ENCODE results near the gene ANKH.

DNA sequence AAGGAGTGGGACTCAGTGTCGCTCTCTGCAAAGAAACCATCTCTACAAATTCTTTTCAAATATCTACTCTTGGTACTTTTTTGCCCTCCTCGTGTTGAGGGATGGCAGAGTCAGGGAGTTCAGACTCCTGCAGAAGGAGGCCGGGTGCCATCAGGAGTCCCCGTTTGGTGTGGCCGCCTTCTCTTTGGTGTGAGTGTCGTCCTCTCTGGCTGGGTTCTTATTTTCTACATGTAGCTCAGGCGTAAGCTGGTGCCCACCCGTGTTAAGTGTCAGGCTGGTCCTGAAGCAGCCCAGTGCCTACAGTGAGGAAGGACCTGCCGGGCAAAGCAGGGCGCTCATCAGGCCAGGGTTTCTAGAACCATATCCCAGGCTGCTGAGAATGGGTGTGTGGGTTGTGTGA is 170.0 kb downstream of the ANKH start:
- TF ChIP-seq, protein P1, sequence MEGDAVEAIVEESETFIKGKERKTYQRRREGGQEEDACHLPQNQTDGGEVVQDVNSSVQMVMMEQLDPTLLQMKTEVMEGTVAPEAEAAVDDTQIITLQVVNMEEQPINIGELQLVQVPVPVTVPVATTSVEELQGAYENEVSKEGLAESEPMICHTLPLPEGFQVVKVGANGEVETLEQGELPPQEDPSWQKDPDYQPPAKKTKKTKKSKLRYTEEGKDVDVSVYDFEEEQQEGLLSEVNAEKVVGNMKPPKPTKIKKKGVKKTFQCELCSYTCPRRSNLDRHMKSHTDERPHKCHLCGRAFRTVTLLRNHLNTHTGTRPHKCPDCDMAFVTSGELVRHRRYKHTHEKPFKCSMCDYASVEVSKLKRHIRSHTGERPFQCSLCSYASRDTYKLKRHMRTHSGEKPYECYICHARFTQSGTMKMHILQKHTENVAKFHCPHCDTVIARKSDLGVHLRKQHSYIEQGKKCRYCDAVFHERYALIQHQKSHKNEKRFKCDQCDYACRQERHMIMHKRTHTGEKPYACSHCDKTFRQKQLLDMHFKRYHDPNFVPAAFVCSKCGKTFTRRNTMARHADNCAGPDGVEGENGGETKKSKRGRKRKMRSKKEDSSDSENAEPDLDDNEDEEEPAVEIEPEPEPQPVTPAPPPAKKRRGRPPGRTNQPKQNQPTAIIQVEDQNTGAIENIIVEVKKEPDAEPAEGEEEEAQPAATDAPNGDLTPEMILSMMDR (IDR thresholded peaks at IDR 0.05) = no peak
- TF ChIP-seq FOXK1 (CRISPR knock-in tag; IDR thresholded peaks at IDR 0.05) = no peak
- no peak for TF ChIP-seq JUN (CRISPR knock-in tag; IDR thresholded peaks at IDR 0.05)
- TF ChIP-seq, protein P2, sequence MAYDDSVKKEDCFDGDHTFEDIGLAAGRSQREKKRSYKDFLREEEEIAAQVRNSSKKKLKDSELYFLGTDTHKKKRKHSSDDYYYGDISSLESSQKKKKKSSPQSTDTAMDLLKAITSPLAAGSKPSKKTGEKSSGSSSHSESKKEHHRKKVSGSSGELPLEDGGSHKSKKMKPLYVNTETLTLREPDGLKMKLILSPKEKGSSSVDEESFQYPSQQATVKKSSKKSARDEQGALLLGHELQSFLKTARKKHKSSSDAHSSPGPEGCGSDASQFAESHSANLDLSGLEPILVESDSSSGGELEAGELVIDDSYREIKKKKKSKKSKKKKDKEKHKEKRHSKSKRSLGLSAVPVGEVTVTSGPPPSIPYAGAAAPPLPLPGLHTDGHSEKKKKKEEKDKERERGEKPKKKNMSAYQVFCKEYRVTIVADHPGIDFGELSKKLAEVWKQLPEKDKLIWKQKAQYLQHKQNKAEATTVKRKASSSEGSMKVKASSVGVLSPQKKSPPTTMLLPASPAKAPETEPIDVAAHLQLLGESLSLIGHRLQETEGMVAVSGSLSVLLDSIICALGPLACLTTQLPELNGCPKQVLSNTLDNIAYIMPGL (CRISPR knock-in tag; IDR thresholded peaks at IDR 0.05) = no peak
- TF ChIP-seq CREB1 (CRISPR knock-in tag; IDR thresholded peaks at IDR 0.05) = no peak
- TF ChIP-seq ELF4 (CRISPR knock-in tag; IDR thresholded peaks at IDR 0.05; ENCODE audit: low read depth) = no peak
- TF ChIP-seq JAZF1 (CRISPR knock-in tag; IDR thresholded peaks at IDR 0.05) = no peak
- no peak for TF ChIP-seq SP1 (CRISPR knock-in tag; conservative IDR thresholded peaks at IDR 0.05)
- TF ChIP-seq, protein P3, sequence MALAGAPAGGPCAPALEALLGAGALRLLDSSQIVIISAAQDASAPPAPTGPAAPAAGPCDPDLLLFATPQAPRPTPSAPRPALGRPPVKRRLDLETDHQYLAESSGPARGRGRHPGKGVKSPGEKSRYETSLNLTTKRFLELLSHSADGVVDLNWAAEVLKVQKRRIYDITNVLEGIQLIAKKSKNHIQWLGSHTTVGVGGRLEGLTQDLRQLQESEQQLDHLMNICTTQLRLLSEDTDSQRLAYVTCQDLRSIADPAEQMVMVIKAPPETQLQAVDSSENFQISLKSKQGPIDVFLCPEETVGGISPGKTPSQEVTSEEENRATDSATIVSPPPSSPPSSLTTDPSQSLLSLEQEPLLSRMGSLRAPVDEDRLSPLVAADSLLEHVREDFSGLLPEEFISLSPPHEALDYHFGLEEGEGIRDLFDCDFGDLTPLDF (CRISPR knock-in tag; IDR thresholded peaks at IDR 0.05) = no peak
- TF ChIP-seq TCF7 (CRISPR knock-in tag; IDR thresholded peaks at IDR 0.05; ENCODE audit: low read depth) = no peak
- TF ChIP-seq, protein P4, sequence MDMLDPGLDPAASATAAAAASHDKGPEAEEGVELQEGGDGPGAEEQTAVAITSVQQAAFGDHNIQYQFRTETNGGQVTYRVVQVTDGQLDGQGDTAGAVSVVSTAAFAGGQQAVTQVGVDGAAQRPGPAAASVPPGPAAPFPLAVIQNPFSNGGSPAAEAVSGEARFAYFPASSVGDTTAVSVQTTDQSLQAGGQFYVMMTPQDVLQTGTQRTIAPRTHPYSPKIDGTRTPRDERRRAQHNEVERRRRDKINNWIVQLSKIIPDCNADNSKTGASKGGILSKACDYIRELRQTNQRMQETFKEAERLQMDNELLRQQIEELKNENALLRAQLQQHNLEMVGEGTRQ (CRISPR knock-in tag; IDR thresholded peaks at IDR 0.05) = no peak
